GM21360 (cell line): ENCODE measurements around the gene SCGB3A1.

Experiments used
- ATAC-seq: cut with Tn5 transposase; IDR thresholded peaks from one replicate; pipeline ENCODE4 v1.9.1; 2021; ENCODE audit warnings: mild to moderate bottlenecking, moderate library complexity; ENCODE audit not compliant: unreplicated experiment

SCGB3A1 gene

GRCh38 chr5:180590543-180591310 is 572 bp downstream of the SCGB3A1 start:
- no peak for ATAC-seq

GRCh38 chr5:180589771-180590542 is 1.3 kb downstream of the SCGB3A1 start:
- no peak for ATAC-seq

DNA sequence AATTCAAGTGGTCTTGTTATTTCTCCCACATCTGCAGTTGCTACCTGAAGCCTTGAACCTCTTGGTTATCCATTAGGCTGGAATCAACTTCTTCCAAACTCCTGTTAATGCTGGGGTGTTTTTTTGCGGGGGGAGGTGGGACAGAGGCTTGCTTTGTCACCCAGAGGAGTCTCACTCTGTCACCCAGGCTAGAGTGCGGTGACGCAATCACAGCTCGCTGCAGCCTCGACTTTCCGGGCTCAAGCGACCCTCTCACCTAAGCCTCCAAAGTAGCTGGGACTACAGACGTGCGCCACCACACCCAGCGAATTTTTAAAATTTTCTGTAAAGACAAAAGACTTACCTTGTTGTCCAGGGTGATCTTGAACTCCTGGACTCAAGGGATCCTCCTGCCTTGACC is 4.4 kb downstream of the SCGB3A1 start:
- no peak for ATAC-seq

DNA sequence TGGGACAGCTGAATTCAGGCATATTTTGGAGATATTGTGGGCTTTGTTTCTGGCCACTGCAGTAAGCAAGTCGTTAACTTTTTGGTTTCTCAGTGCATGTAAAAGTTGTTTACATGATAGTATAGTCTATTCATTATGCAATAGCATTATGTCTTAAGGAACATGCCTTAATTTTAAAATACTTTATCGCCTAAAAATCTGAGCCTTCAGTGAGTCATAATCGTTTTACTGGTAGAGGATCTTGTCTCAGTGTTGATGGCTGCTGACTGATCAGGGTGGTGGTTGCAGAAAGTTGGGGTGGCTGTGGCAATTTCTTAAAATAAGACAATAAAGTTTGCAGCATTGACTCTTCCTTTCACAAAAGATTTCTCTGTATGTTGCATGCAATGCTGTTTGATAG is 5.1 kb downstream of the SCGB3A1 start:
- no peak for ATAC-seq

DNA sequence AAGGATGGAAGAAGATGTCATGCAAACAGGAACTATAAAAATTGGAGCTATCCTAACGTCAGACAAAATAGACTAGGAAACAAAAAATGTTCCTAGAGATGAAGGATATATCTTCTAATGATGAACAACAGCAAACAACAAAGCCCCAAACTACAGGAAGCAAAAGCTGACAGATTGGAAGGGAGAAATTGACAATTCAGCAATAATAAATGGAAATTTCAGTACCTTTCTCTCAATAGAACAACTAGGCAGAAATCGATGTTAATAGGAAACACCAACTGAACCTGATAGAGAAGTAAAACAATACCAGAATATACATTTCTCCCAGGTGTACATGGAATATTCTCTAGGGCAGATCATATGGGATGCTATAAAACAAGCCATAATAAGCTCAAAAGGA is 7.6 kb downstream of the SCGB3A1 start:
- ATAC-seq: no peak

- no peak for ATAC-seq
Observed at GRCh38 chr5:180580681-180581080, 10.6 kb downstream of the SCGB3A1 start.

DNA sequence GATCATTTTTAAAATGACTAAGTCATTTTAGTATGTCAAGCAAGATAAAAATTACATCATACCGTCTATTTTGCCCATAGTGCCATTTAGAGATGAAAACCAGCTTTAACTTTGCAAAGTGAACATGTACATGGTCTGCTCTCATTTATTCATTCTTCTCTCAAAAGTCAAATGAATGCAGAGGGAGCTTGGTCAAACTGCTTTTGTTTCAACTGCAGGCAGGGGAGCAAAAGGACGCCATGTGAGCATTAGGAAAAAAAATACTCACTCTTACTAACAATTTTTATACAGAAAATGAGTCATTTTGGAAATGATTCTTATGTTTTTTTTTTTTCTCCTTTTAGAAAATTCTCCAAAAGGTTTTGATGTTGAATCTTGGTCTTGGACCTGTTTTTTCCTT is 15.7 kb downstream of the SCGB3A1 start:
- no peak for ATAC-seq

- no peak for ATAC-seq
Observed at GRCh38 chr5:180568914-180569313, 22.4 kb downstream of the SCGB3A1 start.

DNA sequence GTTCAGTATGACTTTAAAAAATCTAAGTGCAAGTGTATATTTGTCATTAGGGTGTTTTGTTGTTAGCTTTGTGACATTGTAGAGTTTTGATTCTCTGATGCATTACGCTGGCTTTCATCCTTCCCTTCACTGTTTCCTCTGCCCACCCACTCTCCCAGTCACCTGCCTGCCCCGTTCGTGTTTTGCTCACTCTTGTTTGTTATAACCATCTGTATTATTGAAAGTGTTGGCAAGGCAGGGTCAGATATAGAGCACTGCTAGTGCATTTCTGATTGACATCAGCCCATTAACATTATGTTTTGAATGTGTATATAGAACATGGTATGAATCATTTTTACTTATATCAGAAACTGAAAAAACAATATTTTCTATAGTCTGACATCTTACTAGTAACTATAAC is 27.3 kb downstream of the SCGB3A1 start:
- ATAC-seq: no peak

DNA sequence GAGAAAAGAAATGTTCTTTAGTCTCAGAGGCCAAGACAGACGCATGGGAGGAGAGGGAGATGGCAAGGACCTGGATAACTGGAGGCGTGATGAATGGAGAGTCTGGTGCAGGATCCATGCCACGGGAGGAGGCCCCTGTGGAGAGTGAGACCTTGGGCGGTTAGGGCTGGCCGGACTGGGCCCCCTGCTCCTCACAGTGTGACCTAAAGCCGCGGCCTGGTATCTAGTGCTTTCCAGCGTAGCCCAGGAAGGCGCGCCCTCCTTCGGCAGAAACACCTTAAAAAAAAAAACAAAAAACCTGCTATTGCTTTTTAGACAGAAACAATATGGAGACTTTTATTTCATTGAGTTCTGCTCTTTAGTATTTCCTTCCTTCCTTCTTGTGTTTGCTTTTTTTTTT is 33.1 kb downstream of the SCGB3A1 start:
- ATAC-seq: no peak

DNA sequence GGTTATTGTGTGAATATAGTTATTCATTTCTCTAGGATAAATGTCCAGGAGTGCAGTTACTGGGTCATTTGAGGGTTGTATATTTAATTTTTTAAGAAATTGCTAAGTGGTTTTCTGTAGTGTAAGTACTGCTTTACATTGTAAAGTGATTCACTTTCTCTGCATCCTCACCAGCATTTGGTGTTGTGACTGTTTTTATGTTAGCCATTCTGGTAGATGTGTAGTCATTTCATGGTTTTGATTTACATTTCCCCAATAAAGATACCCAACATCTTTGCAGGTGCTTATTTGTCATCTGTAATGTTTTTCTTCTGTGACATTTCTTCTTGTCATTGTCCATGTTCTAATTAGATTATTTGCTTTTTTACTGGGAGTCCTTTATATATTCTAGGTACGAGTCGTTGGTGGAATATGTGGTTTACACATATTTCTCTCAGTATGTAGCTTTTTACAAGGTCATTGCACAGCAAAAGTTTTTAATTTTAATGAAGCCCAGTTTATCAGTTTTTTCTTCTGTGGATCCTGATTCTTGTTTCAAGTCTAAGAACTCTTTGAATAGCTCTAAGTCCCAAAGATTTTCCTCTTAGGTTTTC is 34.0 kb downstream of the SCGB3A1 start:
- no peak for ATAC-seq

- no peak for ATAC-seq
Observed at GRCh38 chr5:180555168-180555921, 36.0 kb downstream of the SCGB3A1 start.

DNA sequence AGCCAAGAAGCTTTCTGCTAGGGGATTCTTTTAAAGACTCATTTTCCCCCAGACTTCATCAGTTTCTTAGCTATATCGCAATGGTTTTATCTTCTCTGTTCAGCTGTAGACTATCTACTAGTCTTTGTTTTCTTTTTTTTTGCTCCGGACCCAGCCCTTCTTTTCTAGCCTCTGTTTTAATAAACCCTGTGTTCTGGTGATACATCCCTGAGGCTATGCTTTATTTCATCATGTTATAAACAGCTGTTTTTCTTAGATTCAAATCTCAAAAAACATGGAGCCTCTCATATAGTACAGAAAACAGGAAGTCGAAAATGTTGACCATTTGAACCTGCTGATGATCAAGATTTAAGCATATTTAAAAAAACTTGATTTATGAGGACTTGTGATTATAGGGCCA is 37.8 kb downstream of the SCGB3A1 start:
- no peak for ATAC-seq

DNA sequence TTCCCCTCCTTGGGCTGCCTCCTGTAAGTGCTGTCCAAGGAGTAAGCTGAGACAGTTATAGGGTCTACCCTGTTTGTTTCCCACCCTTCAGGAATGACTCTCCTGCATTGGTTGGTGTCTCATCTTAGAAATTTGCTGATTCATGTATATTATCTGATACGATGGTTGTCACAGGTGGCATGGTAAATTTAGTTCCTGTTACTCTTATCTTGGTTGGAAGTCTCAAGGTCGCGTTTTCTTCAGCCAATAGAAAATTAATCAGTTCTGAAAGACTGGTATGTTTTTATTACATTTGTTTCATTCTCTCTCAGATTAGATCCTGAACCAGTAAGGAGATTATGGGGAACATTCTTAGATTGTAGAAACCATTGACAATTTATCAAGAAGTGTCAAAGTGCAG is 42.7 kb downstream of the SCGB3A1 start:
- ATAC-seq: no peak

DNA sequence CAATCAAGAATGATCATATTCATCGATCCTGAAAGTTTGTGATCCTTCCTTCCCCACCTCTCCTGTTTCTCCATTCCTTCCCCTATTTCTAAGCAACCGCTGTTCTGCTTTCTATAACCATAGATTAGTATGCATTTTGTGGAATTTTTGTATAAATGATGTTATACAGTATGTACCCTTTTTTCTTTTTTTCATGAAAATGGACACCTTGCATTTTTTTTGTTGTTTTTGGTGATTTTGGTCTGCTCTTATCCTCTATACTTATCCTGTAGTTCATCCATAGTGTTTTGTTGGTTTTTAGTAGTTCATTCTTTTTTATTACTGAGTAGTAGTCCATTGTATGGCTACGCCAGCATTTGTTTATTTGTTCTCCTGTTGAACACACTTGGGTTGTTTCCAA is 46.1 kb downstream of the SCGB3A1 start:
- ATAC-seq: no peak

- ATAC-seq: no peak
Observed at GRCh38 chr5:180541710-180542109, 49.6 kb downstream of the SCGB3A1 start.
